Fibroblast of skin of scalp (primary cell): ENCODE results near the gene ZNF440.
A peak's percentile ranks its signal among the peaks of the same experiment; 100 is the strongest.
"Not testable (repeated sequence)": the region's sequence is repeated elsewhere in the genome, so short reads cannot be mapped to it uniquely, and the experiment has no call there.

Source experiments
- DNase-seq: peaks from one replicate; pipeline ENCODE4 v3.0.0-alpha.2; 2013

ZNF440 gene

GRCh38 chr19:11828957-11829876, 15.1 kb downstream of the ZNF440 start:
- DNase-seq, result not testable (repeated sequence)

GRCh38 chr19:11832253-11832912, 18.3 kb downstream of the ZNF440 start:
- DNase-seq, result no peak

GRCh38 chr19:11833541-11833940, 19.5 kb downstream of the ZNF440 start:
- DNase-seq, result no peak

GRCh38 chr19:11835626-11836066, 21.6 kb downstream of the ZNF440 start:
- DNase-seq, result not testable (repeated sequence)

GRCh38 chr19:11843722-11844121, 29.6 kb downstream of the ZNF440 start:
- DNase-seq, result no peak

- not testable (repeated sequence) for DNase-seq
Observed at GRCh38 chr19:11847615-11848014, 33.5 kb downstream of the ZNF440 start.

- DNase-seq, result no peak
Observed at GRCh38 chr19:11848200-11848593, 34.1 kb downstream of the ZNF440 start.

- DNase-seq, result peak; percentile 83
Observed at GRCh38 chr19:11848594-11849469, 34.8 kb downstream of the ZNF440 start, which contains the start of gene ZNF439. ZNF439 (plus strand) TSS chr19:11848726; CDS start chr19:11848868, 142 bp downstream.

GRCh38 chr19:11850289-11850688, 36.2 kb downstream of the ZNF440 start:
- not testable (repeated sequence) for DNase-seq

- DNase-seq, result no peak
Observed at GRCh38 chr19:11853358-11853757, 39.3 kb downstream of the ZNF440 start.

GRCh38 chr19:11856596-11857250, 42.6 kb downstream of the ZNF440 start:
- no peak for DNase-seq

- DNase-seq, result no peak
Observed at GRCh38 chr19:11860721-11861120, 46.6 kb downstream of the ZNF440 start.

GRCh38 chr19:11861301-11861700, 47.2 kb downstream of the ZNF440 start:
- DNase-seq, result no peak

GRCh38 chr19:11867766-11868165, 53.7 kb downstream of the ZNF440 start:
- DNase-seq, result peak; percentile 8

GRCh38 chr19:11868188-11868587, 54.1 kb downstream of the ZNF440 start:
- DNase-seq, result no peak

GRCh38 chr19:11872624-11873023, 58.6 kb downstream of the ZNF440 start:
- DNase-seq, result no peak

- DNase-seq, result no peak
Observed at GRCh38 chr19:11873762-11874161, 59.7 kb downstream of the ZNF440 start.

- DNase-seq, result peak; percentile 6
Observed at GRCh38 chr19:11879687-11880266, 65.7 kb downstream of the ZNF440 start.

GRCh38 chr19:11880598-11880997, 66.5 kb downstream of the ZNF440 start:
- DNase-seq, result no peak

- peak; percentile 55 for DNase-seq
Observed at GRCh38 chr19:11881151-11881800, 67.2 kb downstream of the ZNF440 start.

GRCh38 chr19:11882606-11883005, 68.5 kb downstream of the ZNF440 start:
- no peak for DNase-seq
